ENCODE measurements around the gene CBY3.
A peak's percentile ranks its signal among the peaks of the same experiment; 100 is the strongest.

CBY3 gene

DNA sequence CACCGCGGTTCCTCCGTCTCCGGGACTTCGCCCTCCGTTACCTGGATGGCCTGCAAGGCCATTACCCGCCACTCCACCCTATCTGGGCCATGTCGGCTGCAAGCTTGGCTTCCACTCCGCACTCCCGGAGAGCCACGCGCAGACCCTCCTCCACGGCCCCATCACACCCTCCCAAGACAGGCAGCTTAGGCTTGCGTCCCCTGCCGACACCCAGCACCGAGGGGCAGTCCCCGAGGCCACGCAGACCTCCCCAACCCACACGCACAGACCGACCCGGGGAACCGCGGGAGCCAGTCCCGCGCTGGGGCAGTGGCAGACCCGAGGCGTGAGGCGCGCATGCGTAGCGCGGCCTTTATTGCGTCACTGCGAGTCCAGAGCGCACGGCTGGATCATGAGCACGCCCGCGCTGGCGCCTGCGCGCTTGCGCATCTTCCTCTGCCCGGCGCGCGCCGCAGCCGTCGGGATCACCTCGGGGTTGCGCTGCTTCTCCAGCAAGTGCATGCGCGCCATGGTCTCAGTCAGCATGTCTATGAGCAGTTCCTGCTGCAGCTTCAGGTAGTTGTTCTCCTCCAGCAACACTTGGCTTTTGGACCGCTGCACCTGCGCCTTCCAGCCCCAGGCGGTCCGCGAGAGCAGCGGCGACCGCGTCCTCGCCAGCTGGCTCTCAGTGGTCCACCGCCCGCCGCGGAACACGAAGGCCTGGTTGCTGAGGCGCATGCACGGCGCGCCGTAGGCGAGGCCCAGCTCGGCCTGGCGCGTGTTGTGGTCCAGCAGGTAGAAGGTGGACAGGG, 2.4 kb downstream of the CBY3 start (continued):
- TF ChIP-seq, protein P1, sequence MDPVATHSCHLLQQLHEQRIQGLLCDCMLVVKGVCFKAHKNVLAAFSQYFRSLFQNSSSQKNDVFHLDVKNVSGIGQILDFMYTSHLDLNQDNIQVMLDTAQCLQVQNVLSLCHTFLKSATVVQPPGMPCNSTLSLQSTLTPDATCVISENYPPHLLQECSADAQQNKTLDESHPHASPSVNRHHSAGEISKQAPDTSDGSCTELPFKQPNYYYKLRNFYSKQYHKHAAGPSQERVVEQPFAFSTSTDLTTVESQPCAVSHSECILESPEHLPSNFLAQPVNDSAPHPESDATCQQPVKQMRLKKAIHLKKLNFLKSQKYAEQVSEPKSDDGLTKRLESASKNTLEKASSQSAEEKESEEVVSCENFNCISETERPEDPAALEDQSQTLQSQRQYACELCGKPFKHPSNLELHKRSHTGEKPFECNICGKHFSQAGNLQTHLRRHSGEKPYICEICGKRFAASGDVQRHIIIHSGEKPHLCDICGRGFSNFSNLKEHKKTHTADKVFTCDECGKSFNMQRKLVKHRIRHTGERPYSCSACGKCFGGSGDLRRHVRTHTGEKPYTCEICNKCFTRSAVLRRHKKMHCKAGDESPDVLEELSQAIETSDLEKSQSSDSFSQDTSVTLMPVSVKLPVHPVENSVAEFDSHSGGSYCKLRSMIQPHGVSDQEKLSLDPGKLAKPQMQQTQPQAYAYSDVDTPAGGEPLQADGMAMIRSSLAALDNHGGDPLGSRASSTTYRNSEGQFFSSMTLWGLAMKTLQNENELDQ (tag by site-specific recombination; IDR thresholded peaks at IDR 0.05; ENCODE audit: low read depth) = no peak
- TF ChIP-seq ZNF510 (tag by site-specific recombination; IDR thresholded peaks at IDR 0.05; ENCODE audit: insufficient replicate concordance) (no peak), BCL11B (tag by site-specific recombination; IDR thresholded peaks at IDR 0.05; ENCODE audit: low read depth) (no peak), ZNF274 (IDR thresholded peaks at IDR 0.05; ENCODE audit: low read length) (no peak), ZNF274 (tag by site-specific recombination; IDR thresholded peaks at IDR 0.05; ENCODE audit: borderline replicate concordance) (no peak), ZNF548 (tag by site-specific recombination; IDR thresholded peaks at IDR 0.05) (no peak), ZNF529 (tag by site-specific recombination; IDR thresholded peaks at IDR 0.05; ENCODE audit: insufficient replicate concordance) (no peak), ZIC2 (tag by site-specific recombination; IDR thresholded peaks at IDR 0.05) (peak; percentile 27; the same call in 1 of the 2 replicates), ZNF112 (tag by site-specific recombination; IDR thresholded peaks at IDR 0.05) (no peak), ZNF549 (tag by site-specific recombination; IDR thresholded peaks at IDR 0.05) (no peak), ZBTB1 (tag by site-specific recombination; IDR thresholded peaks at IDR 0.05) (no peak), ZNF350 (tag by site-specific recombination; IDR thresholded peaks at IDR 0.05) (no peak), KLF10 (tag by site-specific recombination; IDR thresholded peaks at IDR 0.05) (no peak), ZNF157 (tag by site-specific recombination; IDR thresholded peaks at IDR 0.05) (no peak), ZNF623 (tag by site-specific recombination; IDR thresholded peaks at IDR 0.05) (no peak), ZNF571 (tag by site-specific recombination; IDR thresholded peaks at IDR 0.05) (no peak), SCRT1 (tag by site-specific recombination; IDR thresholded peaks at IDR 0.05; ENCODE audit: borderline replicate concordance) (no peak), KLF17 (tag by site-specific recombination; IDR thresholded peaks at IDR 0.05) (peak; percentile 86), ZNF664 (tag by site-specific recombination; IDR thresholded peaks at IDR 0.05) (no peak), ZNF223 (tag by site-specific recombination; IDR thresholded peaks at IDR 0.05) (no peak), MYNN (tag by site-specific recombination; IDR thresholded peaks at IDR 0.05; ENCODE audit: borderline replicate concordance) (no peak; the same call in 1 of the 2 replicates), KLF1 (tag by site-specific recombination; IDR thresholded peaks at IDR 0.05) (peak; percentile 59; the same call in 1 of the 2 replicates), ZNF692 (tag by site-specific recombination; IDR thresholded peaks at IDR 0.05) (peak; percentile 78), ZBTB11 (tag by site-specific recombination; conservative IDR thresholded peaks at IDR 0.05; ENCODE audit: low read depth) (0 out of 2 replicates have a peak, but pooled peaks have one; percentile 0), ZNF416 (tag by site-specific recombination; IDR thresholded peaks at IDR 0.05) (no peak), ZNF362 (tag by site-specific recombination; IDR thresholded peaks at IDR 0.05) (no peak), ZNF791 (tag by site-specific recombination; IDR thresholded peaks at IDR 0.05) (no peak), ZNF747 (tag by site-specific recombination; IDR thresholded peaks at IDR 0.05) (no peak), ZNF785 (tag by site-specific recombination; IDR thresholded peaks at IDR 0.05) (no peak)
